Neural cell (in vitro differentiated cells): ENCODE results near the gene RAMP3.

Experiments used
- CTCF ChIP-seq: fragments of 450-650 bp; IDR thresholded peaks from 2 replicates; pipeline ENCODE4 v1.5.1; 2014; ENCODE audit warnings: antibody characterized with exemption, mild to moderate bottlenecking, moderate library complexity; ENCODE audit not compliant: poor library complexity, severe bottlenecking
- EP300 ChIP-seq: fragments of 450-650 bp; conservative IDR thresholded peaks from 2 replicates; pipeline ENCODE4 v1.6.1; 2014; ENCODE audit warnings: antibody characterized with exemption, mild to moderate bottlenecking, moderate library complexity; ENCODE audit not compliant: poor library complexity, severe bottlenecking
- EZH2 ChIP-seq: fragments of 200-600, 300-800 bp; shearing (Covaris generic), sonication (generic); IDR thresholded peaks from 2 replicates; pipeline ENCODE4 v1.6.1; 2014; ENCODE audit warnings: antibody characterized with exemption, low read length, borderline replicate concordance, mild to moderate bottlenecking; ENCODE audit not compliant: insufficient read depth, poor library complexity, severe bottlenecking
- POLR2AphosphoS5 ChIP-seq: IDR thresholded peaks from 2 replicates; pipeline ENCODE4 v1.6.1; 2012

- TF ChIP-seq CTCF = no peak
- TF ChIP-seq EZH2 = no peak
- no peak for TF ChIP-seq EP300
- no peak for TF ChIP-seq POLR2AphosphoS5
Measured at GRCh38 chr7:45151967-45152366, 5.6 kb upstream of the RAMP3 start.
